ENCODE measurements around the gene NREP. TPM values are rescaled to one million over a fixed set of nuclear protein-coding genes. Genes with fewer than 3 reads are reported as not detected.
"Not testable (repeated sequence)": the region's sequence is repeated elsewhere in the genome, so short reads cannot be mapped to it uniquely, and the experiment has no call there.

The NREP gene
- polyA plus RNA-seq, 1 experiment, result 387 TPM

DNA sequence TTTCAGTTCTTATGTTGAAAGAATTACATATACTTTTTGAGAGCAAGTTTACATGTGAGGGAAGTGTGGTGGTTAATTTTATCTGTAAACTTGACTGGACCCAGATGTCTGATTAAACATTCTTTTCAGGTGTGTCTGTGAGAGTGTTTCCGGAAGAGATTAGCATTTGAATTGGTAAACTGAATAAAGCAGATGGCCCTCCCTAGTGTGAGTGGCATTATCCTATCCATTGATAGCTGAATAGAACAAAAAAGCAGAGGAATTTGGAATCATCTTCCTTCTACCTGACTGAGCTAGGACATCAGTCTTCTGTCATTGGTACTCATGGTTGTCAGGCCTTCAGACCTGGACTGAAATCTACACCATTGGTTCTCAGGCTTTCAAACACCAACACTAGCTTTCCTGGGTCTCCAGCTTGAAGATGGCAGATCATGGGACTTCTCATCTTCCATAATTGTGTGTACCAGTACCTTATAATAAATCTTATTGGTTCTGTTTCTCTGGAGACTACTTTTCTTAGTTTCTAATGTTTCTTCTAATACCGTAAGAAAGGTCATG is 36.6 kb downstream of the NREP start:
- peaks cover 1% of the 10 kb centered on the region; the same call in 1 of the 2 replicates for H3K36me3 ChIP-seq (ENCODE audit: control insufficient read depth, insufficient read depth, low read length)
- DNase-seq (ENCODE audit: low read depth), result no peak
- CTCF ChIA-PET, result interaction anchor here (0.7 to 1.3 kb wide), 4 partner anchors 12 to 189 kb away, joined by 3 to 4 read pairs (median 3); no protein-coding TSS in a partner anchor
- H3K4me3 ChIP-seq (ENCODE audit: low read depth, low read length), result no peak overlapping the region
- no peaks in the 10 kb centered on the region for H3K27me3 ChIP-seq (ENCODE audit: control insufficient read depth, insufficient read depth, low read length)
- TF ChIP-seq, protein P1, sequence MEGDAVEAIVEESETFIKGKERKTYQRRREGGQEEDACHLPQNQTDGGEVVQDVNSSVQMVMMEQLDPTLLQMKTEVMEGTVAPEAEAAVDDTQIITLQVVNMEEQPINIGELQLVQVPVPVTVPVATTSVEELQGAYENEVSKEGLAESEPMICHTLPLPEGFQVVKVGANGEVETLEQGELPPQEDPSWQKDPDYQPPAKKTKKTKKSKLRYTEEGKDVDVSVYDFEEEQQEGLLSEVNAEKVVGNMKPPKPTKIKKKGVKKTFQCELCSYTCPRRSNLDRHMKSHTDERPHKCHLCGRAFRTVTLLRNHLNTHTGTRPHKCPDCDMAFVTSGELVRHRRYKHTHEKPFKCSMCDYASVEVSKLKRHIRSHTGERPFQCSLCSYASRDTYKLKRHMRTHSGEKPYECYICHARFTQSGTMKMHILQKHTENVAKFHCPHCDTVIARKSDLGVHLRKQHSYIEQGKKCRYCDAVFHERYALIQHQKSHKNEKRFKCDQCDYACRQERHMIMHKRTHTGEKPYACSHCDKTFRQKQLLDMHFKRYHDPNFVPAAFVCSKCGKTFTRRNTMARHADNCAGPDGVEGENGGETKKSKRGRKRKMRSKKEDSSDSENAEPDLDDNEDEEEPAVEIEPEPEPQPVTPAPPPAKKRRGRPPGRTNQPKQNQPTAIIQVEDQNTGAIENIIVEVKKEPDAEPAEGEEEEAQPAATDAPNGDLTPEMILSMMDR (IDR thresholded peaks at IDR 0.05; ENCODE audit: insufficient read depth, low read depth, low read length), result no peak
- POLR2A ChIA-PET, result interaction anchor here (0.5 kb wide), 1 partner anchor 11 kb away, joined by 3 read pairs; no protein-coding TSS in a partner anchor

DNA sequence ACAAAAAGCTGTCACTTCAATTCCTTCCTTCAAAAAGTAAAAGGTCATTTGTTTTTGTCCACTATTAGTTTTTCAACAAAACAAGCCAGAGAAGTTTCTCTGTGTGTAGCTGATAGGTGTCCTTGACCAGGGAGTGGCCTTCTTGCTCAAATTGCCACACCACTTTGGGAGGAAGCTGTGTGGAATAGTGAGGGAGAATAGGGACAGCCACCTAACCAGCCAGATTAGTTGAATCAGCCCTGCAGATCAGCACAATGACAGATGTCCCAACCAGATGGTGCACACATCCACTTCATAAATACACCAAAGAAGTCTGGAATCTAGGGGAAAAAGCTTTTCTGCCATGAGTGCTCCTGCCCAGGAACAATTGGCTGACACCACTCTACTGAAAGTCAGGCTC is 37.2 kb downstream of the NREP start:
- CTCF ChIA-PET, result interaction anchor here (0.7 to 1.3 kb wide), 3 partner anchors 11 to 188 kb away, joined by 3 read pairs; no protein-coding TSS in a partner anchor
- Histone ChIP-seq H3K27me3 (ENCODE audit: control insufficient read depth, insufficient read depth, low read length) (no peaks in the 10 kb centered on the region), H3K4me3 (ENCODE audit: low read depth, low read length) (no peak overlapping the region), H3K36me3 (ENCODE audit: control insufficient read depth, insufficient read depth, low read length) (peaks cover 1% of the 10 kb centered on the region; the same call in 1 of the 2 replicates)
- POLR2A ChIA-PET, result interaction anchor here (0.5 kb wide), 1 partner anchor 11 kb away, joined by 3 read pairs; no protein-coding TSS in a partner anchor
- DNase-seq (ENCODE audit: low read depth), result no peak
- TF ChIP-seq, protein P1 (IDR thresholded peaks at IDR 0.05; ENCODE audit: insufficient read depth, low read depth, low read length), result no peak

DNA sequence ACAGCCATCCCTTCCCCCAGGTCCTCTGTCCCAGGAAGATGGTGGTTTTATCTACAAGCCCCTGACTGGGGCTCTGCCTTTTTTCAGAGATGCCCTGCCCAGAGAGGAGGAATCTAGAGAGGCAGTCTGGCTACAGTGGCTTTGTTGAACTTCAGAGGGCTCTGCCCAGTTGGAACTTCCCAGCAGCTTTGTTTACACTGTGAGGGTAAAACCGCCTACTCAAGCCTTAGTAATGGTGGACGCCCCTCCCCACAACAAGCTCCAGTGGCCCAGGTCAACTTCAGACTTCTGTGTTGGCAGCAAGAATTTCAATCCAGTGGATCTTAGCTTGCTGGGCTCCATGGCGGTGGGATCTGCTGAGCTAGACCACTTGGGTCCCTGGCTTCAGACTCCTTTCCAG is 40.2 kb downstream of the NREP start:
- H3K4me3 ChIP-seq (ENCODE audit: low read depth, low read length); DNase-seq (ENCODE audit: low read depth); H3K27me3 ChIP-seq (ENCODE audit: control insufficient read depth, insufficient read depth, low read length); H3K36me3 ChIP-seq (ENCODE audit: control insufficient read depth, insufficient read depth, low read length): not testable (repeated sequence)
- ChIA-PET CTCF (interaction anchor here (0.7 kb wide), 1 partner anchor 185 kb away, joined by 3 read pairs; no protein-coding TSS in a partner anchor), POLR2A (interaction anchor here (1.4 kb wide), 1 partner anchor 153 kb away, joined by 5 read pairs; no protein-coding TSS in a partner anchor)

DNA sequence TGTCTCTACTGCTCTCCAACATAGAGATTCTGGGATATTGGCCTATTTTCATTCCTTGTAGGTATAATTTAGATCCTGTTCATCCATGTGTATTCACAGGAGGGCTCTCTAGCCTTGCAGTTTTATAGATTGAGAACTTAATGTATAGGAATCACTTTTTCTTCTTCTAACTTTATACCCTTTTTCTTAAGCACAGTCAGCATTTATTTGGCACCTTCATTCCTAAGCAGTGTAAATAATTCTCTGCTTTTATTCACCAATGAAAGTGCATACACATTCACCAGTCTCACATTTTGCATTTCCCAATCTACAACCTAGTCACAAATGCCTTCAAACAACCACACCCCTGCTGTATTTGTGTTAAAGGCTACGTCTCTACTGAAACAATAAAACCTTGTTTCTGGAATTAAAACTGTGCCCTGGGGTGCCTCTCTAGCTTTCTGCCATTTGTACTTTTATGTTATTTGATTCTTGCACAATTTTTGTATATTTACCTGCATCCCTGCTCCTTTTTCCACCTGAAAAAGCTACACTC is 49.3 kb downstream of the NREP start:
- no peaks in the 10 kb centered on the region for H3K36me3 ChIP-seq (ENCODE audit: control insufficient read depth, insufficient read depth, low read length)
- ChIA-PET POLR2A (interaction anchor here (0.6 kb wide), 1 partner anchor 15 kb away, joined by 3 read pairs; no protein-coding TSS in a partner anchor), CTCF (interaction anchor here (0.8 kb wide), 1 partner anchor 10 kb away, joined by 3 read pairs; no protein-coding TSS in a partner anchor)
- no peaks in the 10 kb centered on the region for H3K27me3 ChIP-seq (ENCODE audit: control insufficient read depth, insufficient read depth, low read length)
- TF ChIP-seq, protein P1 (IDR thresholded peaks at IDR 0.05; ENCODE audit: insufficient read depth, low read depth, low read length), result no peak
- DNase-seq (ENCODE audit: low read depth), result no peak
- no peak overlapping the region for H3K4me3 ChIP-seq (ENCODE audit: low read depth, low read length)

DNA sequence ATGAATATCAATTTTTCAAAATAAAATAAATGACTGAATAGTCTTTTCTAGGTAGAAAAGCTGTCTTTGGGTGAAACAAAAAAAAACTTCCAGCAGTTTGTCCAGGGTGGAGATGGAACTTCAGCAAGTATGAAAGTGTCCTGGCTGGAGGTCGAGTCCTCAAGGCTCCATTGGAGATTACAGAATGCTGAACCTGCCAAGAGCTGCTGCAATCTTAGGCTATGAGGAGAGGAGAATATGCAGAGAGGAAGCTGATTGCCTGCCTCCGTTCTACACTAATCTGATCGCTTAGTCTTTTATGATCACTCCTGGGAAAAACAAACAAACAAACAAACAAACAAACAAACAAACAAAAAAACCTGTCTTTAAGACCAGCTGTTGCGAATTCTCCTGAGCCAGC is 50.6 kb downstream of the NREP start:
- TF ChIP-seq, protein P1 (IDR thresholded peaks at IDR 0.05; ENCODE audit: insufficient read depth, low read depth, low read length), result no peak
- no peaks in the 10 kb centered on the region for H3K27me3 ChIP-seq (ENCODE audit: control insufficient read depth, insufficient read depth, low read length)
- ChIA-PET POLR2A (no interaction called here), CTCF (interaction anchor here (0.6 to 1.4 kb wide), 3 partner anchors 15 to 154 kb away, joined by 3 read pairs; no protein-coding TSS in a partner anchor)
- no peak for DNase-seq (ENCODE audit: low read depth)
- no peaks in the 10 kb centered on the region for H3K36me3 ChIP-seq (ENCODE audit: control insufficient read depth, insufficient read depth, low read length)
- H3K4me3 ChIP-seq (ENCODE audit: low read depth, low read length), result no peak overlapping the region
